GM12874 (cell line): ENCODE results near the gene LAMTOR1.

Experiments
- TF ChIP-seq, protein P1 (sequence below): IDR thresholded peaks from 2 replicates; pipeline ENCODE4 v1.5.1; 2011; ENCODE audit warnings: low read depth, mild to moderate bottlenecking, control low read depth, low read length, moderate library complexity; ENCODE audit not compliant: insufficient read depth

The LAMTOR1 gene

DNA sequence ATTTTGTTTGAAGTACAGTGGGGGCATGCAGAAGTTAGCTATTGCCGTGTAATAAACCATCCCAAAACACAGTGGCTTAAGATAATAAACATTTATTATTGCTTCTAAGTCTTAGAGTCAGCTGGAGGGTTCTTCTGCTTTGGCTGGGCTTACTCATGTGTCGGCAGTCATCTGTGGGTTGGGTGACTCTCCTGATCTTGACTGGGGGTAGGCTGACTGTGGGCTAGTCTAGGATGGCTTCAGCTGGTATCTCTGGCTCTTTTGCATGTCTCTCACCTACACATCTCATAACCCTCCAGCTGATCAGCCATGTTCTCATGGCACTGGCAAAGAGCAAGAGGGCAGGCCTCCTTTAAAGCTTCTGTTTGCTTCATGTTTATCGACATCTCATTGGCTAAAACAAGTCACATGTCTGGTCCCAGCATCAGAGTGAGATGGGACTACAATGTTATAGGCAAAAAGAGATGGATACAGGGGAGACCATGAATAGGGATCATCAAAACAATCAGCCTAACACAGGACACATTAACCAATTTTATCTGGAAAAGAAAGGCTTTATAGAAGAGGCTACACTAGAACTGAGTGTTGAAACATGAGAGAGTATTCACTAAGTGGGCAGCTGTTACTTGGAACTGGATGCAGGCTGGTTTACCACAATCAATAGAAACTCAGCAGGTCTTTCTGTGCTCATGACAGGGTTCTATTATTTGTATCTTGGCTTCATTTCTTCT lies 17.3 kb downstream of the LAMTOR1 start:
- TF ChIP-seq, protein P1, sequence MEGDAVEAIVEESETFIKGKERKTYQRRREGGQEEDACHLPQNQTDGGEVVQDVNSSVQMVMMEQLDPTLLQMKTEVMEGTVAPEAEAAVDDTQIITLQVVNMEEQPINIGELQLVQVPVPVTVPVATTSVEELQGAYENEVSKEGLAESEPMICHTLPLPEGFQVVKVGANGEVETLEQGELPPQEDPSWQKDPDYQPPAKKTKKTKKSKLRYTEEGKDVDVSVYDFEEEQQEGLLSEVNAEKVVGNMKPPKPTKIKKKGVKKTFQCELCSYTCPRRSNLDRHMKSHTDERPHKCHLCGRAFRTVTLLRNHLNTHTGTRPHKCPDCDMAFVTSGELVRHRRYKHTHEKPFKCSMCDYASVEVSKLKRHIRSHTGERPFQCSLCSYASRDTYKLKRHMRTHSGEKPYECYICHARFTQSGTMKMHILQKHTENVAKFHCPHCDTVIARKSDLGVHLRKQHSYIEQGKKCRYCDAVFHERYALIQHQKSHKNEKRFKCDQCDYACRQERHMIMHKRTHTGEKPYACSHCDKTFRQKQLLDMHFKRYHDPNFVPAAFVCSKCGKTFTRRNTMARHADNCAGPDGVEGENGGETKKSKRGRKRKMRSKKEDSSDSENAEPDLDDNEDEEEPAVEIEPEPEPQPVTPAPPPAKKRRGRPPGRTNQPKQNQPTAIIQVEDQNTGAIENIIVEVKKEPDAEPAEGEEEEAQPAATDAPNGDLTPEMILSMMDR, result no peak

DNA sequence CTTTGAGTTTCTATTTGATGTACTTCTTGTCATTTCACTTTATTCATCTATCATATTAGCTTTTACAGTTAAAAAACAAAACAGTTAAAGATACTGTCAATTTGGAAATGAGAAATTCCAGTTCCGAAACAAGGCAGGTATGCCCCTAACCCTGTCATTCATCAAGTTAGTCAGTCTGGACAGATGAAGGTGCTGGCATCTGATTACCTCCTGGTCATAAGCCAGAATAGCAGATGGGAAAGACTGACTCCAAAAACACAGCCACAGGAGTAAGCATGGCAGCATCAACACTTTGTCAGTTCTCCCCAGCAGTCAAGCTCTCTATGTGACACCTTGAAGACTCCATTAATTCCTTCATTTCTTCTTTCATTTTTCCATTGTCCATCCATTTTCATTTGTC lies 18.1 kb downstream of the LAMTOR1 start:
- TF ChIP-seq, protein P1, result no peak

GRCh38 chr11:72084076-72084475 lies 19.0 kb downstream of the LAMTOR1 start:
- TF ChIP-seq, protein P1, result no peak

DNA sequence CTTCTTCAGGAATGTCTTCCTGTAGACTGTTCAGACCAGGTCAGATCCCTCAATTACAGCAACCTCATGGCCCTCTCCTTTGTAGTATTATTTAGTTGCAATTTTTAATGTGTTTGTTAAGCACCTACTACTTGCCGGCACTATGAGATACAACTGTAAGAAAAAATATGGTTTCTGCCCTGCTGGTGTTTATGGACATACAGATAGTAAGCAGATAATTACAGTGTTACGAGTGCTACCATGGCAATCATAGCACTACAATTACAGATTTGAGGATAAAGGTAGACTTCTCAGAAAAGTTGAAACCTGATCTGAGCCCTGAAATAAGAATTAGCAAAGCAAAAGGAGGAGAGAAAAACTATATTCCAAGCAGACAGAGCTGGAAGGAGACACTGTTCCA lies 19.7 kb downstream of the LAMTOR1 start:
- TF ChIP-seq, protein P1, result no peak

DNA sequence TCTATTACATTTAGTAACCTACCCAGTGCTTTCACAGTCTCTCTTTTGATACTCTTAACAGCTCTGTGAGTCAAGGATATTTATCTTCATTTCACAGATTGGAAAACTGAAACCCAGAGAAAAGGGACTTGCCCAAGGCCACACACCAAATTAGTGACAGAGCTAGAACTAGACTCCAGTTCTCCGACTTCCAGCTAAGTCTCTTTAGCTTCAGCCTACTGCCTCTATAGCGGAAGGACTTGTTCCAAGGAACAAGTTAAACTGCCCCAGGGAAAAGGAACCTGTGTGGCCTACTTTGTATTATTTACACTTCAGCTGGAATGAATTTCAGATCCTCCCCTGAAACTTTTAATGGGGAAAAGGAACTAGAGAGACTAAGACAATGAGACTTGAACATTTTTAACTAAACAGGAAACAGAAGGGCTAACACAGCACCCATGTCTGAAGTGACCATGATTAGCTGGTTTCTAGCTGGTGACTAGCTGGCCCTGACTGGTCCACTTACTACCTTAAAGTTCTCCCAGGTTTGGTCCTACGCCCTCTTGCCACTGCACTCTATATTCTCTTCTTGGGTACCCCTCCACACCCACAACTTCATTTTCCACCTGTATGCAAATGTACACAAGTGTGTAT lies 21.2 kb downstream of the LAMTOR1 start:
- TF ChIP-seq, protein P1, result no peak

DNA sequence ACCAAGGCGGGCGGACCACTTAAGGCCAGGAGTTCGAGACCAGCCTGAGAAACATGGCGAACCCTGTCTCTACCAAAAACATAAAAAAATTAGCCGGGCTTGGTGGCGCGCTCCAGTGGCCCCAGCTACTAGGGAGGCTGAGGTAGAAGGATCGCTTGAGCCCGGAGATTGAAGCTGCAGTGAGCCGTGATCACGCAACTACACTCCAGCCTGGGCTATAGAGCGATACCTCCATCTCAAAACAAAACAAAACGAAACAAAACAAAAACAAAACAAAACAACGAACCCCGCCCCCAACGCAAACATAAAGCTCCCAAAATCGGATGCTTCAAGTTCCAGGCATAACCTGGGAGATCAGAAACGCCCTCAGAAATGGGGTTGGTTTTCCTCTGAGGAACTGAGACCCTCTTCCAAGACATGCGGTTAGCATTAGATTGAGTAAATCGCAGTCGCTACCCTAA lies 21.9 kb downstream of the LAMTOR1 start:
- TF ChIP-seq, protein P1, result no peak

DNA sequence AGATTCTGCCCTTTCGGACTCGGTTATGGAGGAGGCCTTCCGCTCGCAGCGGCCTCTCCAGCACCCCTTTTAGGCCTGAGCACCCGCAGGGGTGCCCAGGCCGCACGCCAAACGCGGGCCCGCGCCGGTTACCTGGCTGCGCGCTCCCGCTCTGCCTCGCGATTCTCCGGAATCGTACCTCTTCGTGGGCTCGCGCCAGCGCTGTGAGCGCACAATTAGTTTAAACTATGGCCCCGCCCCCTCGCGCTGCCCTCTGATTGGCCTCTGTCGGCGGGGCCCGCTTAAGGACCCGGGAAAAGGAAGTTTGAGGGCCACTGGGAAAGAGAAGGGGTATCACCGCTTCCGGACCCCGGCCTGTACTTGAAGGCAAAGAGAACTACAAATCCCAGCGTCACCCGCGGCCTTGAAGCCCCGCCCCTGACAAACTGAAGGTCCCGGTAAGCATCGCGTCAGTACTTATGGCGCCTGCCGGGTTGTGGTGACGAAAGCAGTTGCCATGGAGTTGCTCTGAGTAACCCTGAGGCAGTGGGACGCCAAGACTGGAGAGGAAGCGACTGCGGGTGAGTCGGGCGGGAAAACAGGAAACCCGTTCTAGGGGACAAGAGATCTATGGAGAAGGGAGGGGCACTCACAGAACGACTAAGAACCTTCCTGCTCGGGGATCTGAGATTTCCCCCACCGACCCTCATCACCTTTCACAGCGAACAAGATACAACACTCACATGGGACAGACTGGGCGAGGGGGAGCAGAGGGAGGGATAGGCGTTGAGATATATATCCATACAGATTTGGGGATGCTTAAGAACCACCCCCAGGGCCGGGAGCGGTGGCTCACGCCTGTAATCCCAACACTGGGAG lies 22.5 kb downstream of the LAMTOR1 start, which contains the start of the genes LRRC51 and NUMA1:
Gene LRRC51 (plus strand): TSS at position 525 of the 858 bp plus-strand sequence. CDS start 8,234 bp downstream, outside the sequence.
Gene NUMA1 (minus strand): TSS at position 217 of the 858 bp plus-strand sequence. CDS start 44,599 bp downstream, outside the sequence.
- TF ChIP-seq, protein P1, result no peak
